GM19193 (cell line): ENCODE data around the gene CTIF.

Experiments used
- POLR2A ChIP-seq: IDR thresholded peaks from 4 replicates; pipeline ENCODE4 v1.6.1; 2011; ENCODE audit not compliant: insufficient read depth, insufficient read length; ENCODE audit errors: extremely low read depth

The CTIF gene

DNA sequence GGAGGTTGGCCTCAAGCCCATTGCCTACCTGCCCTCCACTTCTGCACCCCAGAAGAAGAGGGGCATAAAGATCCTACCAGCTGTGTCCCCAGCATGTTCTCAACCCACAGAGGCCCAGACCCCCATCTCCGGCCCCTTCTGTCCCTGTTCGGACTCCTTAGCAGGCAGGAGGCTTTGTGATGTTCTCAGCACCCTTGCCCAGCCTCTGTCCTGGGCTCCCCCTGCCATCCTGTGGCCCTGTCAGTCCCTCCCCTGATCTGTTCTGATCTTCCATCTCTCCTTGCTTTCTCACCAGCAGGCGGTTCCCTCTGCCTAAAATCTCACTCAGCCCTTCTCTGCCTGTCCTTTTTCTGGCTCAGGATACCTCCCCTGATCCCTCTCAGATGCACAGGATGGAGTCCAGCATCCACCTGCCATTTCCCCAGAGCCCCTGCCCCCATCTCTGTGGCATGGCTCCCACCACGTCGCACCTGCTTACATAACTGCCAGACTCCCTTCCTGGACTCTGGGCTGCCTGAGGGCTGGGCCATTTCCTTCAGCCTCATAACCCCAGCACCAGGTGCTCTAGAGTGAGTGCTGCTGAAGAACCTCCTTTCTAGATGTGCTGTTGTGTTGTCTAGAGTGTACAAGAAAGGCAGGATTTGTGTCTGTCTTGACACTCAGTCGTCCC is 134.0 kb downstream of the CTIF start:
- no peak for TF ChIP-seq POLR2A

- no peak for TF ChIP-seq POLR2A
Observed at GRCh38 chr18:48673456-48673852, 134.6 kb downstream of the CTIF start.

- no peak for TF ChIP-seq POLR2A
Observed at GRCh38 chr18:48673853-48674721, 135.3 kb downstream of the CTIF start.

DNA sequence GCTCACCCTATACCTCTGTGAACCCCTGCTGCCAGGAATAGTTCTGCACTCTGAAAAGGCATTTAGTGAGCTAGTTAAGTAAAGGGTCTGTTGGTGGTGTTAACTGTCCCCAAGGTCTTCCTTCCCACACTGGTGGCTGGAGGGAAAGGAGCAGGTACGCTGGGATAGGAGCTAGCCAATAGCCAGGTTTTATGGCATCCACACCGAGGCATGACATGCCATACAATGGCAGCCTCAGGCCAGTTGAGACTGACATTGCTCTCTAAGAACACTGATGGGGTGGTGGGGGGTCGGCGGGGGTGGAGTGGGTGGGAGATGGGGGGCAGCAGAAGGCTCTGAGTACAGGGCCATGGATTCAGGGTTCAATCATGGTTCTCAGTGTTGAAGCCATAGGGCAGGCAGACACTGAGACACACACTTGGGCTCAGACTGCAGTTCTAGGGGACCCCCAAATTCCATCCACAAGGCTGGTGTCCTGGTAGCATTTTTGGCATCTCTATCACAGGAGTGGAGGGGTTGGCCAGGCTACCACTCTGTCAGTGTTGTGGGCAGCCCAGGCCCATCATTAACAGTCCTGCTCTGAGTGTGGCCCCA is 136.0 kb downstream of the CTIF start:
- no peak for TF ChIP-seq POLR2A

DNA sequence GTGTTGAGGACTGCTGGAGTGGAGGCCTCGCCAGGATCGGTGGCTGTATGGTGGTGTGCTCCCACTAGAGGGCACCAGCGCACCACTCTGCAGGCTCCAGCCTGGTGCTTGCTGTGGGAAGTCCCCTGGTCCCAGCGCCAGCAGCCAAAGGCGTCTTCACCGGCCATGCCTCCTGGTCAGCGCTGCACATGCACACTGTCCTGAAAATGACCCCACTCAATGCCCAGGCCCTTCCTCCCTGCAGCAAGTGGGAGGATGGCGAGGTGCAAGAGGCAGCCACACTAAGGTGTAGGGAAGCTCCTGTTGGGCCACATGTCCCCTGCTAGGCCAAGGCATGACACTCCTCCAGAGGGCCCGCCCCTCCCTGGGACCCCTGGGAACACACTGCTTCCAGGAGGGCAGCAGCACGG is 136.5 kb downstream of the CTIF start:
- no peak for TF ChIP-seq POLR2A

DNA sequence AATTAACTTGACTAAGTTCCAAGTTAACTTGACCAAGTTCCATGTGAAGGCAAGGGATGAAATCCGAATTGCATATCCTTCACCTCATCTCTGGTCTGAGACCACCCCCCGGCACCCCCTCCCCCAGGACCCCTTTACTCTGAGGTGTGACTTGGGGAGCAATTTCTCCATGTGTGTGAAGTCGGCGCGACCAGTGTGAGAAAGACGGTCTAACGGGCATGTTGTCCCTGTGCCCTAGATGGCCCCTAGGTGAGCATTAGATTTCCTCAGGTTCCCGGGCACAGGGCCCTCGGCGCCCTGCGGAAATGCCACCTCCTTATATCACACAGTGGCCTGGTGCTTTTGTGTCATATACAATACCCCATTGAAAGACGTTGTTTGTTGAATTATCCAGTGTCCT is 137.1 kb downstream of the CTIF start:
- TF ChIP-seq POLR2A: no peak

GRCh38 chr18:48676346-48676745 is 137.5 kb downstream of the CTIF start:
- TF ChIP-seq POLR2A: no peak

DNA sequence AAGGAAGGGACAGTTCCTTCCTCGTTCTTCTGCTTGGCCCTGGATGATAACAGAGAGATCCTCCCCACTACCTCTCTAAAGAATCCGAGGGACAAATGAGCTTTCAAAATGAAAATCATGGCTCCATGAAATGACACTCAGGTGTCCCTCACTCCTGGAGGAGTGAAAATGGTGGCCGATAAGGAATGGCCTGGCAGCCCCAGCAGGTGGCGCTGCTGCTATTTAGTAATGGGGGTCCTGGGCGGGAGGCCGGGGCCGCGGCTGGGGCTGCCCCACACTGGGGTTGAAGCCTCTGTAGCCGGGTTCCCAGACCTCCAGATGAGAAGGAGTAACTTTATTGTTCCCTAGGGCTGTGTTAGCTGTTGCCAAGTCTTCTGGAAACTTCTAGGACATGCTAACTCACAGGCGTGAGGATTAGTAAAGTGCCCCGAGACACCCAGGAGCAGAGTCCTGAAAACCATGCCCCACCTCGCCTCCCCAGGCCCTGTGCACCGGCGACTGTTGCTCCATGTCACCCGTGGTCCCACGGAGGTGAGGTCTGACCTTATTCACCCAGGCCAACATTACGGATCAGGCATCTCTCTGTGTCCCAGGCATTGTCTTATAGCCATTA is 138.0 kb downstream of the CTIF start:
- TF ChIP-seq POLR2A: no peak

GRCh38 chr18:48678237-48679115 is 139.6 kb downstream of the CTIF start:
- no peak for TF ChIP-seq POLR2A

DNA sequence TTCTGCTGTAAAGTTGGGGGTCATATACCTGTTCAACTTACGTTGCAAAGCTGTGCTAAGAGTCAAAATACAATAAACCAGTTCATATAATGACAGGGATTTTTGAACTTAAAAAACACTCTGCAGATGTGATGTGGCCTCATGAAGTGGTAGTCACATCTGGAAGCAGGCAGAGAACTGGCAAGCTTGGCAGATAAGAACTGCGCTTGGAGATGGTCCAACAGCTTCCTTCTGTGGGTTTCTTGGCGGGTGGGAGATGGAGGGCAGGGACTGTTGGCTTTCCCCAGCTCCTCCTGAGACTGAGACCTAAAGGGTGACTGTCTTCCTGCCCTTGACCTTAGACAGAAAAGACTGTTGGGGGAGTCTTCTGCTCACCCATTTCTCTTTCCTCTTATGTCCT is 140.4 kb downstream of the CTIF start:
- no peak for TF ChIP-seq POLR2A

- TF ChIP-seq POLR2A: no peak
Observed at GRCh38 chr18:48680339-48681250, 141.8 kb downstream of the CTIF start.

DNA sequence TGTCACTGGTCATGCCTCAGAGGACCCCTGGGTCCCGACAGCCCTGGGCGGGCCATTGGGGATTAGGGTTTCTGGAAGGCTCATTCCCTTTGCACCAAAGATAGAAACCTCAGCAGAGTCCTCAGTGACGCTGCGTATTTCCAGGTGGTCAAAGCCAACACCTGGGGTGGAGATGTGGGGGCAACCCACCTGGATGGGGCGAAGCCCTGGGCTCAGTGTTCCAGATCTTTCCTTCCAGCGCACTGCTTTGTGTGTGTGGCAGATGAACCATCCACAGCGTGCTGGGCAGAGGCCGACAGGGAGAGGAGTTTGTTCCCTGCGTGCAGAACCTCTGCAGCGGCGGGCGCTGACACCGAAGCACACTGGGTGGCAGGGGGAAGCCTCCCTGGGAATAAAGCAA is 143.9 kb downstream of the CTIF start:
- no peak for TF ChIP-seq POLR2A

DNA sequence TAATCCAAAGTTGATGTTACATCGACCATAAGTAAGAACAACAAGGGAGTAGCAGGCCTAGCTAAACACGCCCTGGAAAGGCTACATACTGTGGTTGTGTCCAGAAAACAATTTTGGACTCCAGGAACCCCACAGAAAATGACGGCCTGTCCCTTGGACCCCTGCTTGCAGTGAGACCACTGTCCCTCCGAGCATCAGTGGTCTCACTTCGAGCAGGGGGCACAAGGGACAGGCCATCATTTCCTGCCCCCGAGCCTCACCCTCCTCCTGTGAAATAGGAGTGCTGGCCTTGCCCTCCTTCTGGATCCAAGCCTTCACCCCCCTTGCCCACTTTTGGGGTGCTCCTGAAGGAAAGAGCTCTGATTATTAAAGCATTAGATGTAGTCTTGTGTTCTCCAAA is 144.4 kb downstream of the CTIF start:
- no peak for TF ChIP-seq POLR2A

GRCh38 chr18:48683661-48684060 is 144.8 kb downstream of the CTIF start:
- TF ChIP-seq POLR2A: no peak

DNA sequence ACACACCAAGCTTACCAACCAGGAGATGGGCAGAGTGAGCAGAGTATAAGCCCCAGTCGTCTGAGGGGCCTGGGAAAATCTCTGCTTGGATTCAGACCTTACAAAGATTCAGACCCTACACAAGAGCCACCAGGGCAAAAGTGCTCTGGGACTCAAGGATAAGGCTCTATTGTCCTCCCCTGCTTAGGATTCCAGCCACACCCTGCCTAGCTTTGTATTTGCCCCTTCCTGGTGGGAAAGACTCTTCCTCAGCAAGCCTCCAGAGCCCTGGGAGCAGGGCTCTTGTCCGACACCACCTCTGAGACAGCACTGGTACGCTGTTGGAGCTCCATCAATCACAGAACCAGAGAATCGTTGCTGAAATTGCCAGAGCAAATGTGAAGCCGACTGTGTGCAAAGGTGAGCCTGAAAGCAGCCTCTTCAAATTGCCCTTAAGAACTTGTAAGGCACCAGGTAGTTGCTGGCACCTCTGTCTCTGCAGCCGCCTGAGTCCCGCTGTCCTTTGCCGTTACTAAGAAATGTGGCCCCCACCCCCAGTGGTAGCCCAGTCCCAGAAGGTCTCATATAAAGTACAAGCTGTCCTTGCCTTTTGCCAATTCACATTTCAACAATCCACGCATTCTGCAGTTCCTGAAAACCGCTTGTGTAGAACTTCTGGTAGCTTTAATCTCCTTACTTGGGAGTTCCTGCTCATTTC is 148.7 kb downstream of the CTIF start:
- no peak for TF ChIP-seq POLR2A
